WTC11 (cell line): ENCODE measurements around the gene NPFFR2. TPM values are rescaled to one million over a fixed set of nuclear protein-coding genes. Genes with fewer than 3 reads are reported as not detected.

Experiments used
- ATAC-seq: fragments of 200-7000 bp; cut with Tn5 transposase; 2 replicates; pipeline ENCODE4 v1.10.0; 2021; ENCODE audit warnings: mild to moderate bottlenecking, moderate library complexity
- CTCF ChIA-PET: fragments of 300-600 bp; sonication (Branson Sonifier 250); formaldehyde crosslinking; loops from one replicate; lab custom pipeline; 2021; ENCODE audit warnings: antibody characterized with exemption; lab: Charles Lee
- POLR2A ChIA-PET: fragments of 350-600 bp; sonication (Branson Sonifier 250); formaldehyde crosslinking; loops from one replicate; lab custom pipeline; 2021; ENCODE audit warnings: antibody characterized with exemption; lab: Charles Lee
- DNase-seq: peaks from one replicate; pipeline ENCODE4 v3.0.0; 2021; ENCODE audit warnings: low spot score
- H3K27ac Mint-ChIP-seq: 2 replicates; pipeline ENCODE4 v1.8.0; 2021; ENCODE audit warnings: mixed read lengths
- H3K27me3 Mint-ChIP-seq: 2 replicates; pipeline ENCODE4 v1.8.0; 2021; ENCODE audit warnings: low read depth, mild to moderate bottlenecking, moderate library complexity, mixed read lengths
- H3K36me3 Mint-ChIP-seq: 2 replicates; pipeline ENCODE4 v1.8.0; 2021; ENCODE audit warnings: mixed read lengths
- H3K4me1 Mint-ChIP-seq: 2 replicates; pipeline ENCODE4 v1.8.0; 2022; ENCODE audit warnings: mixed read lengths
- H3K4me3 Mint-ChIP-seq: 2 replicates; pipeline ENCODE4 v1.8.0; 2021; ENCODE audit warnings: mild to moderate bottlenecking, moderate library complexity, mixed read lengths
- H3K9me3 Mint-ChIP-seq: 2 replicates; pipeline ENCODE4 v1.8.0; 2021; ENCODE audit warnings: mixed read lengths
- AR ChIP-seq: fragments of 250-450 bp; sonication (Bioruptor Pico); IDR thresholded peaks from 2 replicates; pipeline ENCODE4 v1.9.0; 2021; ENCODE audit warnings: mild to moderate bottlenecking
- ATF1 ChIP-seq: sonication (generic); formaldehyde crosslinking; IDR thresholded peaks from 2 replicates; pipeline ENCODE4 v1.8.1; 2023; ENCODE audit warnings: mild to moderate bottlenecking, moderate library complexity, missing genetic modification reagents
- ATF6 ChIP-seq: sonication (generic); formaldehyde crosslinking; IDR thresholded peaks from 2 replicates; pipeline ENCODE4 v1.8.1; 2023; ENCODE audit warnings: mild to moderate bottlenecking, missing genetic modification reagents
- CREB1 ChIP-seq: sonication (generic); formaldehyde crosslinking; IDR thresholded peaks from 2 replicates; pipeline ENCODE4 v1.8.0; 2023; ENCODE audit warnings: mild to moderate bottlenecking, missing genetic modification reagents
- CREM ChIP-seq: sonication (generic); formaldehyde crosslinking; IDR thresholded peaks from 2 replicates; pipeline ENCODE4 v1.8.1; 2022; ENCODE audit warnings: mild to moderate bottlenecking, missing genetic modification reagents, moderate library complexity
- E2F4 ChIP-seq: sonication (generic); formaldehyde crosslinking; IDR thresholded peaks from 2 replicates; pipeline ENCODE4 v1.8.1; 2022; ENCODE audit warnings: low read depth, mild to moderate bottlenecking, moderate library complexity, missing genetic modification reagents, borderline replicate concordance
- ELF4 ChIP-seq: sonication (generic); formaldehyde crosslinking; IDR thresholded peaks from 2 replicates; pipeline ENCODE4 v1.8.1; 2022; ENCODE audit warnings: low read depth, mild to moderate bottlenecking, moderate library complexity, missing genetic modification reagents
- ERG ChIP-seq: fragments of 250-450 bp; sonication (Bioruptor Pico); IDR thresholded peaks from 2 replicates; pipeline ENCODE4 v1.8.0; 2021; ENCODE audit warnings: mild to moderate bottlenecking
- JUN ChIP-seq: sonication (generic); formaldehyde crosslinking; IDR thresholded peaks from 2 replicates; pipeline ENCODE4 v1.8.0; 2023; ENCODE audit warnings: mild to moderate bottlenecking, missing genetic modification reagents
- NR3C1 ChIP-seq: sonication (generic); formaldehyde crosslinking; conservative IDR thresholded peaks from 2 replicates; pipeline ENCODE4 v1.8.1; 2023; ENCODE audit warnings: low read depth, mild to moderate bottlenecking, missing genetic modification reagents
- OVOL2 ChIP-seq: fragments of 250-450 bp; sonication (Bioruptor Pico); IDR thresholded peaks from 2 replicates; pipeline ENCODE4 v1.9.0; 2021; ENCODE audit warnings: mild to moderate bottlenecking, borderline replicate concordance
- PRDM15 ChIP-seq: sonication (generic); formaldehyde crosslinking; IDR thresholded peaks from 2 replicates; pipeline ENCODE4 v1.8.0; 2022; ENCODE audit warnings: missing genetic modification reagents
- PRRX2 ChIP-seq: fragments of 250-450 bp; sonication (Bioruptor Pico); IDR thresholded peaks from 2 replicates; pipeline ENCODE4 v1.8.0; 2021; ENCODE audit warnings: mild to moderate bottlenecking
- SP1 ChIP-seq: sonication (generic); formaldehyde crosslinking; conservative IDR thresholded peaks from 2 replicates; pipeline ENCODE4 v1.8.1; 2022; ENCODE audit warnings: missing genetic modification reagents
- USF1 ChIP-seq: sonication (generic); formaldehyde crosslinking; IDR thresholded peaks from 2 replicates; pipeline ENCODE4 v1.8.0; 2022; ENCODE audit warnings: mild to moderate bottlenecking, missing genetic modification reagents
- ZNF121 ChIP-seq: sonication (generic); formaldehyde crosslinking; IDR thresholded peaks from 2 replicates; pipeline ENCODE4 v1.8.0; 2023; ENCODE audit warnings: missing genetic modification reagents
- ZNF317 ChIP-seq: sonication (generic); formaldehyde crosslinking; IDR thresholded peaks from 2 replicates; pipeline ENCODE4 v1.8.1; 2023; ENCODE audit warnings: low read depth, mild to moderate bottlenecking, moderate library complexity, missing genetic modification reagents, borderline replicate concordance
- ZNF396 ChIP-seq: fragments of 250-450 bp; sonication (Bioruptor Pico); IDR thresholded peaks from 2 replicates; pipeline ENCODE4 v1.8.0; 2021; ENCODE audit warnings: mild to moderate bottlenecking, moderate library complexity, borderline replicate concordance
- ZNF671 ChIP-seq: fragments of 250-450 bp; sonication (Bioruptor Pico); IDR thresholded peaks from 2 replicates; pipeline ENCODE4 v1.8.0; 2021; ENCODE audit warnings: mild to moderate bottlenecking
- total RNA-seq: library from RNA; stranded (reverse); gene quantifications from 3 replicates; pipeline ENCODE4 v1.2.3, GENCODE V29; 2021

The NPFFR2 gene
- total RNA-seq, 1 experiment from 2014 or later = 3.0 TPM

- ChIA-PET POLR2A (no interaction called here), CTCF (no interaction called here)
- no peaks in the 10 kb centered on the region for H3K27me3 Mint-ChIP-seq
- no peak overlapping the region for H3K4me3 Mint-ChIP-seq
- H3K4me1 Mint-ChIP-seq = no peaks in the 10 kb centered on the region
- no peak for DNase-seq
- H3K27ac Mint-ChIP-seq = no peak overlapping the region
- ATAC-seq = no peak
- no peak for TF ChIP-seq ERG
- TF ChIP-seq ELF4 (CRISPR knock-in tag) = no peak
- TF ChIP-seq SP1 (CRISPR knock-in tag) = no peak
- TF ChIP-seq JUN (CRISPR knock-in tag) = no peak
- no peak for TF ChIP-seq PRRX2 (CRISPR knock-in tag)
- TF ChIP-seq ZNF317 (CRISPR knock-in tag) = no peak
- no peak for TF ChIP-seq CREM (CRISPR knock-in tag)
- H3K36me3 Mint-ChIP-seq = peaks cover 37% of the 10 kb centered on the region
- H3K9me3 Mint-ChIP-seq = peaks cover 43% of the 10 kb centered on the region
Measured at GRCh38 chr4:71992571-71993312, 39.1 kb upstream of the NPFFR2 start.

GRCh38 chr4:71994559-71994958, 37.2 kb upstream of the NPFFR2 start:
- H3K9me3 Mint-ChIP-seq = peaks cover 59% of the 10 kb centered on the region
- POLR2A ChIA-PET = no interaction called here
- ATAC-seq = no peak
- no peaks in the 10 kb centered on the region for H3K4me1 Mint-ChIP-seq
- no peaks in the 10 kb centered on the region for H3K27me3 Mint-ChIP-seq
- DNase-seq = no peak
- no peak overlapping the region for H3K4me3 Mint-ChIP-seq
- CTCF ChIA-PET = no interaction called here
- no peak overlapping the region for H3K27ac Mint-ChIP-seq
- TF ChIP-seq OVOL2 (CRISPR knock-in tag) (no peak), ERG (no peak), ZNF671 (no peak)
- H3K36me3 Mint-ChIP-seq = peaks cover 48% of the 10 kb centered on the region

- DNase-seq = no peak
- Mint-ChIP-seq H3K4me3 (no peak overlapping the region), H3K9me3 (peaks cover 60% of the 10 kb centered on the region), H3K36me3 (peaks cover 51% of the 10 kb centered on the region), H3K4me1 (no peaks in the 10 kb centered on the region), H3K27me3 (no peaks in the 10 kb centered on the region), H3K27ac (no peak overlapping the region)
- no peak for ATAC-seq
- POLR2A ChIA-PET = no interaction called here
- CTCF ChIA-PET = no interaction called here
- TF ChIP-seq ATF6 (CRISPR knock-in tag) (no peak), ZNF121 (CRISPR knock-in tag) (no peak), PRDM15 (CRISPR knock-in tag) (no peak), ZNF671 (no peak), USF1 (CRISPR knock-in tag) (no peak), NR3C1 (CRISPR knock-in tag) (no peak), E2F4 (CRISPR knock-in tag) (no peak), CREM (CRISPR knock-in tag) (no peak), AR (CRISPR knock-in tag) (no peak), ATF1 (CRISPR knock-in tag) (no peak), ZNF396 (CRISPR knock-in tag) (no peak), CREB1 (CRISPR knock-in tag) (no peak)
Measured at GRCh38 chr4:71995297-71995696, 36.5 kb upstream of the NPFFR2 start.
